GM19438 (cell line): Measurements from ENCODE around the gene PYDC1.
"Not testable (repeated sequence)": the region's sequence is repeated elsewhere in the genome, so short reads cannot be mapped to it uniquely, and the experiment has no call there.

ENCODE experiments used
- ATAC-seq: cut with Tn5 transposase; IDR thresholded peaks from one replicate; pipeline ENCODE4 v1.9.1; 2021; ENCODE audit warnings: low read depth; ENCODE audit not compliant: unreplicated experiment

The PYDC1 gene

GRCh38 chr16:31223044-31223443 lies 6.1 kb upstream of the PYDC1 start:
- ATAC-seq = no peak

GRCh38 chr16:31221357-31222160 lies 4.6 kb upstream of the PYDC1 start:
- no peak for ATAC-seq

GRCh38 chr16:31219154-31219741 lies 2.3 kb upstream of the PYDC1 start:
- ATAC-seq = no peak

DNA sequence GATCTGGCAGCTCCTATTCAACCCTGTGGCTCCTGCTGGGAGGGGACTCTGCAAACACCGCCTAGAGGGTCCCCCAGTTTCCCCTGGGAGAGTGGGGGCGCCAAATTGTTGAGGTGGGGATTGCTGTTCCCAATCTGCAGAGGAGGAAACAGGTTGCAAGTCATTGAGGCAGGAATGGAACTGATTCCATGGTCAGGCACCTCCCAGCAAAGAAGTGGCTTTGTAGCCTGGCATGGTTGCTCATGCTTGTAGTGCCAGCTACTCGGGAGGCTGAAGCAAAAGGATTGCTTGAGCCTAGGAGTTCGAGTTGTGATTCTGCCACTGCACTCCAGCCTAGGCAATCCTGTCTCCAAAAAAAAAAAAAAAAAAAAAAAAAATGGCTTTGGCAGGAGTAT lies 198 bp upstream of the PYDC1 start:
- ATAC-seq = no peak

DNA sequence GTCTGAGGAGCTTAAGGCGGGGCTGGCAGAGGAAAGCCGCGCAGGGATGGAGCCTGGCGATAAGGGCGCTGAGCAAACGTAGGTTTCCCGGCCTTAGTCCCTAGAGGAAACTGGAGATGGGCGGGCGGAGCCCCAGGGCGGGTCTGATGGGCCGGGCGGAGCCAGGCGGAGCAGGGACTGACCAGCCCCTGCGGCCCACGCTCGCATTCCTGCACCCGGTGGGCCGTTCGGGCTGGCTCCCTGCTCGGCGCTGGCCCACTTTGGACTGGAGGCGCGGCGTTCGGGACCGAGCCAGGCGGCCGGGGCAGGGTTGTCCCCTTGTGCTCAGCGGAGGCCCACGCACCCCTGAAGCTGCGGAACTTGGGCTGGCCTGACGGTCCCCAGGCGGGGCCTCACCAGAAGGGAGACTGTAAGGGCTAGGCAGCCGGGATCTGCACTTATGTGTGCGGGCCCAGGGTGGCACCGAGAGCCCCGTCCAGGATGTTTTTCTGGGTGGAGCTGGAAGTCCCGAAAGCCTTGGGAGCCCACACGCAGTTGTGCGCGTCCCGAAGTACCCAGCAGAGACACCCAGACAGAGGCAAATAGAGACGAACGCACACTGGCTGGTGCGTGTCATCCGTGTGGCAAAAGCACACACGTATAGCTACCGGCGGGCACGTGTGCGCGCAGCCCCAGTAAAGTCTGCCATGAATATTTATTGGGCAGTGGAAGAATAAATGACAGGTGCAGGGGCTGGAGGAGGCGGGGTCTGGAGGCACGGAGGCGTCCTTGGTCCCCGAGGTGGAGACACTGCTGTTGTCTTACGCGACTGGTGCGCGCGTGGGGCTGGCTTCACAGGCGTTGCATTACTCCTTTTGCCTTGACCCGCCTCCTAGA lies 1.4 kb downstream of the PYDC1 start:
- no peak for ATAC-seq

DNA sequence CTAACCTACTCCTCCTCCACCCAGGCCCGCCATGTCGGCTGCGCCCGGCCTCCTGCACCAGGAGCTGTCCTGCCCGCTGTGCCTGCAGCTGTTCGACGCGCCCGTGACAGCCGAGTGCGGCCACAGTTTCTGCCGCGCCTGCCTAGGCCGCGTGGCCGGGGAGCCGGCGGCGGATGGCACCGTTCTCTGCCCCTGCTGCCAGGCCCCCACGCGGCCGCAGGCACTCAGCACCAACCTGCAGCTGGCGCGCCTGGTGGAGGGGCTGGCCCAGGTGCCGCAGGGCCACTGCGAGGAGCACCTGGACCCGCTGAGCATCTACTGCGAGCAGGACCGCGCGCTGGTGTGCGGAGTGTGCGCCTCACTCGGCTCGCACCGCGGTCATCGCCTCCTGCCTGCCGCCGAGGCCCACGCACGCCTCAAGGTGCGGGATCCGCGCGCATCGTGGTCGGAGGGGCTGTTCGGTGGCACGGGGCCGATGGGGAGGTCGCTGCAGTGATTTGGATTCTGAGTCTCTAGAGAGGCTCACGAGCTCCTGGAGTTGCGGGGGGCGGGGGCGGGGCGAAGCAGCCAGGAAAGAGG lies 2.1 kb downstream of the PYDC1 start:
- no peak for ATAC-seq

GRCh38 chr16:31213877-31214707 lies 2.8 kb downstream of the PYDC1 start, which contains the start of gene TRIM72:
Gene TRIM72, plus strand, starts transcription at chr16:31214119. Its CDS starts 620 bp downstream, at chr16:31214739.
- ATAC-seq = no peak

DNA sequence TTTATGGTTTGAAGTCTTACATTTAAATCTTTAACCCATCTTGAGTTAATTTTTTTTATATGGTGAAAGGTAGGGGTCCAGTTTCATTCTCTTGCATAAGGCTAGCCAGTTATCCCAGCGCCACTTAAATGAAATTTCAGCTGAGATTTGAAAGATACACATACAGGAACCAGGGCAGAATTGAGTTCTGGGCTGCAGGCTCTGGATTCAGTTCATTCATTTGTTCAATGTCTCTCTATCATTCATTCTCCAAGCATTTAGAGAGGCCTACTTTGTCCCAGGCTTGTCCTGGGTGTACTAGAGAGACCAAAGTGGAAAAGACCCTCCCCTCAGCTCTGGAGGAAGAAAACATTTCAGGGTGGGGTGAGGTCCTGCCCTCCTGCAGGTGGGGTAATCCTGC lies 3.6 kb downstream of the PYDC1 start:
- ATAC-seq = no peak

DNA sequence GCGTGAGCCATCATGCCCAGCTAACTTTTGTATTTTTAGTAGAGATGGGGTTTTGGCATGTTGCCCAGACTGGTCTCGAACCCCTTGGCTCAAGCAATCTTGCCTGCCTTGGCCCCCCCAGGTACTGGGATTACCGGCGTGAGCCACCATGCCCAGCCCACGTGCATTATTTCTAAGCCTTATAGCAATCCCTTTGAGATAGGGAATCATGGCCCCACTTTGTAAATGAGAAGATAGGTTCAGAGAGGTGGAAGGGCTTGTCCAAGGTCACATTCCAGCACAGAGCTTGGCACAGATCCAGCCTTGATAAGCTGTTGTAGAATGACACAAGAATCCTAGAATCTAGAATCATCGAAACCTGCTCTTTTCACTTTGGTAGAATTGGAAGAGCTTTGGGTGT lies 10.2 kb downstream of the PYDC1 start:
- no peak for ATAC-seq

DNA sequence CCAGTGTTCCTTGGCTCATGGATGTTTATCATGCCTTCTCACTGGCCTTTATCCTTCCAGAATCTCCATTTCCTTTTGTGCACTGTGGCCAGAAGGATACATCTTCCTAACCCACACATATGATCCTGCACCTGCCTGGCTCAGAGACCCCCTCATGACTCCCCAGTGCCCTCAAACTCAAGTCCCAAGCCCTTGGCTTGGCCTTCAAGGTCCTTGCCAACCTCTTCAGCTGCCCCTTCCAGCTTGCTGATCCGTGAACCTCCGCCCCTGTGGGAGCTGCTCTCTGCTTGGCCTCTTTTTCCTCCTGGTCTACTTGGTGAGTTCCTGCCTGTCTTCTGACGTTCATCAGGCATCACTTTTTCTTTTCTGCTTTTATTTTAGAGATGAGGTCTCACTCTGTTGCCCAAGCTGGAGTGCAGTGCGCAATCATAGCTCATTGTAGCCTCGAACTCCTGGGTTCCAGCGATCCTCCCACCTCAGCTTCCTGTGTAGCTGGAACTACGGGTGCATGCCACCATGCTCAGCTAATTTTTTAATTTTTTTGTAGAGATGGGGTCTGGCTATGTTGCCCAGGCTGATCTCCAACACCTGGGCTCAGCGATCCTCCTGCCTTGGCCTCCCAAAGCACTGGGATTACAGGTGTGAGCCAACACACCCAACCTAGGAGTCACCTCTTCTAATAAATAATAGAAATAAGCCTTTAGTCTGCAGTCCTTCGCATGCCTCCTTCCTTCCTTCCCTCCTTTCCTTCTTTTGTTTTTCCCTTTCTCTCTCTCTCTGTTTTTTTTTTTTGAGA lies 11.9 kb downstream of the PYDC1 start:
- ATAC-seq = no peak

DNA sequence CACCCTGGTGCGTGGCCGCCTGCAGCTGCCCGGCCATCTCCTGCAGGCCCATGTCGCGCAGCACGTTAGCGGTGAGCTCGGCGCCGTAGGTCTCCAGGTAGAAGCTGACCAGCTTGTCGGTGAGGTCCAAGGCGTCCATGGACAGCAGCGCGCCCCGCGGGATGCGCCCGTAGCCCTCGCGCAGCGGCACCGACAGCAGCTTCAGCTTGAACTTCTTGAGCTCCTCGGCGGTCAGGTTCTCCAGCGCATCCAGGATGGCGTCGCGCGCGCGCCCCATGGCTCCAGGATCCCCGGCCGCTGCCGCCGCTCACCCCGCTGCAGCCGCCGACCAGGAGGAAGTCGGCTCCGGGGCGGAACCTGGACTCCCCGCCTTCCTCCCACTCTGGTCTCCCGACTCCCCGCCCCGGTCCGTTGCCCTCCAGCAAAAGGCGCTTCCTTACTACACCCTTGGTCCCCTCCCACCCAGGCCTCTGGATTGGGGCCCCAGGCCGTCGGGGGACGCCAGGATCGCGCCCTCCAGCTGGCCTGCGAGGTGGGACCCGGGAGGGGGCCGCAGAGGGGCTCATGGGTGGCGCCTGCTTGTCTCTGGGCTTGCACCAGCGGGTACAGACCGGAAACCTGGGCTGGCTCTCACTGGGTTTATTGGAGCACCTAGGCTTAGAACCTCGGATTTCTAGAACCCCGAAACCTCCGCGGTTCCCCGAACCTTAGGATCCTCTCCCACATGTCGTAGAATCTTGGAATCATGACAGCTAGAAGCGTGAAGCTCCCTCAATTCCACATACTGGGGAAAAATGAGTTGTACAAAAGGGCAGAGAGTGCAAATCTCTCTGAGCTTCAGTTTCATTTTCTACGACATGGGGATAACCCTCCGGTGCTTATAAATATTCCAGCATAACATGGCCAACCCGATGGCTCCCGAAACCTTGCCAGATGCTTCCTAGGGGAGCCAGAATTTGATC lies 14.2 kb downstream of the PYDC1 start, which contains the start of gene PYCARD:
Gene PYCARD (minus strand): TSS at position 347 of the 962 bp plus-strand sequence. CDS start 70 bp downstream, at position 277.
- peak; percentile 44 for ATAC-seq

DNA sequence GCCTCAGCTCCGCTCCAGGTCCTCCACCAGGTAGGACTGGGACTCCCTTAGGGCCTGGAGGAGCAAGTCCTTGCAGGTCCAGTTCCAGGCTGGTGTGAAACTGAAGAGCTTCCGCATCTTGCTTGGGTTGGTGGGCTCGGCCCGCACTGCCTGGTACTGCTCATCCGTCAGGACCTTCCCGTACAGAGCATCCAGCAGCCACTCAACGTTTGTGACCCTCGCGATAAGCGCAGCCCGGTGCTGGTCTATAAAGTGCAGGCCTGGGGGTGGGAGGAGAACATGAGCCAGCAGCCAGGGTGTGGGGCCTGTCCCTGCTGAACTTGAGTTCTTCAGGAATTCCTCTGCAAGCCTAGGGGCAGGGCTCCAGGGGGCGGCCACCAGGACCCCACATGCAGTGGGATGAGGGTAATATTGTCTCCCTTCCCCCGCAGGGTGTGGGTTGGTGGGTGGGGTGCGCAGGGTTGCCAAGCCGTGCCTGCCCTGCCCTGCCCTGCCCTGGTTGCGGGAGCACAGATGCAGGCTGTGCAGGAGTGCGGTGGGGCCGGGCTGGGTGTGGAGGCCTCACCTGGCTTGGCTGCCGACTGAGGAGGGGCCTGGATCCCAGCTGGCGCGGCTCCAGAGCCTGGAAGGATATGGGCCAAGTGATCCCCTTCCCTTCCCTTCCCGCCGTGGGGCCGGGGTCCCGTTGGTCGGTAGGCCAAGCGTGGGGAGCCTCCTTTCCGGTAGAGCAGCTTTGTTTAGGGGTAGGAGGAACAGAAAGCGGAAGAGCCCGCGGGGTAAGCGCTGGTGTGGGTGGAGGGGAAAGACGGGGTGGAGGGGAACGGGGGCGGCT lies 15.1 kb downstream of the PYDC1 start:
- ATAC-seq = peak; percentile 63

DNA sequence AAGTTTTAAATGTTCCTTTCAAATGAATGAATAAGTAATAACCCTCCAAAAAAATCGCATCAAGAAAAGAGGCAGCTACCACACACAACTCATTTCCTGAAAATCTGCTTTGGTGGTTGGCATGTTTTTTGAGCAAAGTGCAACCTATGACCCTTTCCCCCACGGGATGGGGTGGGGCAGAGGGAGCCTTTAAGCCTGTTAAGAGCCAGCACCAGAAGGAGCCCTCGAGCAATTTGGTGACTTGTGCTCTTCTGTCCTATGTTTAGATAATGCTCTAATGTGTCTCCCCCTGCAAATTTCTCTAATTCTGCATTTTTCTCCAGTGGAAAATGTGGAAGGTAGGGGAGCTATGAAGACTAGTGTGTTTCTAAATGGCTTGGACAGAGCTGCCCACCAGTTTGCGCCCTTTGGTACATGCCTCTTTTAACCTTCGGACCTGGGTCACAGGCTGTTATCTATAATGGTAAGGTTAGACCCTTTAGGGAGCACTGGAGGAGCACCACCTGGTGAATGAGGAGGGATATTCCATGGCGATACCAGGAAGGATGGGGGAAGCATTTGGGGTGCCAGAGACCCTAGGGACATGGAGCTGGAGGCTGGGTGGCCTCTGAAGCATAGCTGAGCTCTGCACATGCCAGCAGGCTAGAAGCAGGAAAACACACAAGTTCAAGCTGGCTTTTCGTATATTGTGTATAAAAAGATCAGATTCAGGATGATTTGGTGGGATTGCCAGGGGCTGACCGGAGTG lies 15.9 kb downstream of the PYDC1 start:
- ATAC-seq = no peak

DNA sequence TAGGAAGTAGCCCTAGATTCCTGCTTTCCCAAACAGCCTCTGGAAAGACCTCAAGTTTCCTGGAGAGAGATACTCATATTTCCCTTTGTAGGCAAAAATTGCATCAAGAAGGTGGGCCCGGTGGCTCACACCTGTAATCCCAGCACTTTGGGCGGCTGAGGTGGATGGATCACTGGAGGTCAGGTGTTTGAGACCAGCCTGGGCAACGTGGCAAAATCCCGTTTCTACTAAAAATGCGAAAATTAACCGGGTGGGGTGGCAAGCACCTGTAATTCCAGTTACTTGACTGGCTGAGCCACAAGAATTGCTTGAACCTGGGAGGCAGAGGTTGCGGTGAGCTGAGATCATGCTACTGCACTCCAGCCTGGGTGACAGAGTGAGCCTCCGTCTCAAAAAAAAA lies 16.8 kb downstream of the PYDC1 start:
- not testable (repeated sequence) for ATAC-seq

DNA sequence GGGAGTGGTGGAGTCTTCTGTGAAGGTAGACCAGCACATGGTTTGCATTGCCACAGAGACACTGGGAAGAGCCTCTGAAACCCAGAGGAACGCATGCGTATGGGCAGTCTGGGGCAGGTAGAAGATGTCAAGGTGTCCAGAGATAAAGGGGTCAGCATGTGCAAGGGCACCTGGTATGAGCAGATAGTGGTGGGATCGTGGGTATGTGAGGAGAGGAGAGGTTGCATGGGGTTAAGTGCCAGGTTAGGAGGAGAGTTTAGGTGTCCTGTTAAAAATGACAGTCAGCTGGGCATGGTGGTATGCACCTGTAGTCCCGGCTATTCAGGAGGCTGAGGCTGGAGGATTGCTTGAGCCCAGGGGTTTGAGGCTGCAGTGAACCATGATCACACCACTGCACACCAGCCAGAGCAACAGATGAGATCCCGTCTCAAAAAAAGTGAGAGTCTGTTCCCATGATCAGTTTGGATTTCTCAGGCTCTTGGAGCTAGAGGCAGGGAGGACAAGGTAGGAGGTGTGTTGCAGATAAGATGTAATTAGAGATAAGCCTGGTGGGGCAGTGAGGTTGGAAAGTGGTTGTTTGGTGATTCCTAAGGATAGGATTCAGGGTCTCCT lies 17.4 kb downstream of the PYDC1 start:
- no peak for ATAC-seq
